OCI-LY3 (cell line): ENCODE results near the gene SULT1A2.
"Not testable (repeated sequence)": the region's sequence is repeated elsewhere in the genome, so short reads cannot be mapped to it uniquely, and the experiment has no call there.

Experiments
- H2AFZ ChIP-seq: fragments of 200-600, 300-600 bp; shearing (Covaris generic); 2 replicates; pipeline ENCODE4 v1.6.0; 2014; ENCODE audit warnings: antibody characterized with exemption, low read depth, low read length
- H3K27ac ChIP-seq: fragments of 200-600, 300-600 bp; sonication (generic); 2 replicates; pipeline ENCODE4 v1.5.1; 2014; ENCODE audit warnings: mild to moderate bottlenecking, low read length, moderate library complexity, mixed read lengths
- H3K27me3 ChIP-seq: fragments of 200-600, 300-600 bp; sonication (generic); 2 replicates; pipeline ENCODE4 v1.6.1; 2014; ENCODE audit warnings: low read depth, low read length, mixed read lengths
- H3K36me3 ChIP-seq: fragments of 200-600, 300-600 bp; sonication (generic); replicated peaks from 2 replicates; pipeline ENCODE3; 2014; ENCODE audit warnings: low read depth, low read length, mixed read lengths
- H3K4me1 ChIP-seq: fragments of 300-600, 200-600 bp; sonication (generic); 2 replicates; pipeline ENCODE4 v1.6.1; 2014; ENCODE audit warnings: low read length, mixed read lengths
- H3K4me2 ChIP-seq: fragments of 200-600, 300-600 bp; sonication (generic); 2 replicates; pipeline ENCODE4 v1.6.1; 2014; ENCODE audit warnings: low read length, mixed read lengths
- H3K4me3 ChIP-seq: fragments of 300-600, 200-600 bp; sonication (generic); 2 replicates; pipeline ENCODE4 v1.5.1; 2014; ENCODE audit warnings: antibody characterized with exemption, mild to moderate bottlenecking, low read length, moderate library complexity
- H3K79me2 ChIP-seq: fragments of 300-600, 200-600 bp; shearing (Covaris generic); 2 replicates; pipeline ENCODE4 v1.6.1; 2014; ENCODE audit warnings: mild to moderate bottlenecking, low read length, mixed read lengths
- H3K9ac ChIP-seq: fragments of 300-600, 200-600 bp; shearing (Covaris generic); 2 replicates; pipeline ENCODE4 v1.6.0; 2014; ENCODE audit warnings: mild to moderate bottlenecking, low read length, moderate library complexity
- H3K9me3 ChIP-seq: fragments of 200-600, 300-600 bp; shearing (Covaris generic); 2 replicates; pipeline ENCODE4 v1.6.1; 2014; ENCODE audit warnings: low read length, mixed read lengths; ENCODE audit not compliant: insufficient read depth
- H4K20me1 ChIP-seq: fragments of 200-600, 300-600 bp; sonication (generic); 2 replicates; pipeline ENCODE4 v1.6.1; 2016; ENCODE audit warnings: low read length, mixed read lengths; ENCODE audit not compliant: insufficient read depth
- CTCF ChIP-seq: fragments of 200-600, 300-600 bp; sonication (generic); IDR thresholded peaks from 2 replicates; pipeline ENCODE4 v1.5.1; 2014; ENCODE audit warnings: antibody characterized with exemption, low read length, low read depth
- EZH2phosphoT487 ChIP-seq: fragments of 200-600 bp; shearing (Covaris generic); IDR thresholded peaks from 2 replicates; pipeline ENCODE4 v1.6.1; 2018; ENCODE audit warnings: antibody characterized with exemption, mixed run types, low read depth

SULT1A2 gene

GRCh38 chr16:28549301-28549899 is 47.5 kb downstream of the SULT1A2 start:
- Histone ChIP-seq H3K4me2 (peak overlapping the region; percentile 69), H3K27ac (no peak overlapping the region), H2AFZ (peak overlapping the region; percentile 75; the same call in 1 of the 2 replicates), H4K20me1 (no peaks in the 10 kb centered on the region), H3K36me3 (no peaks in the 10 kb centered on the region), H3K9me3 (no peaks in the 10 kb centered on the region), H3K4me3 (peak overlapping the region; percentile 60), H3K27me3 (no peaks in the 10 kb centered on the region), H3K79me2 (peaks cover under 1% of the 10 kb centered on the region), H3K9ac (peak overlapping the region; percentile 32; the same call in 1 of the 2 replicates), H3K4me1 (peaks cover 20% of the 10 kb centered on the region; the same call in 1 of the 2 replicates)
- peak; percentile 88 for TF ChIP-seq CTCF
- no peak for TF ChIP-seq EZH2phosphoT487

GRCh38 chr16:28548306-28548802 is 48.5 kb downstream of the SULT1A2 start:
- Histone ChIP-seq H3K27ac (no peak overlapping the region), H3K27me3 (no peaks in the 10 kb centered on the region), H3K4me2 (no peak overlapping the region), H3K79me2 (no peaks in the 10 kb centered on the region), H4K20me1 (no peaks in the 10 kb centered on the region), H3K4me3 (no peak overlapping the region), H3K36me3 (no peaks in the 10 kb centered on the region), H3K9ac (no peak overlapping the region), H3K9me3 (no peaks in the 10 kb centered on the region), H2AFZ (peak overlapping the region; percentile 69), H3K4me1 (peaks cover 29% of the 10 kb centered on the region)
- TF ChIP-seq CTCF: no peak
- TF ChIP-seq EZH2phosphoT487: no peak

- H3K4me2 ChIP-seq: no peak overlapping the region
- H3K27ac ChIP-seq: no peak overlapping the region
- H4K20me1 ChIP-seq: no peaks in the 10 kb centered on the region
These were observed 50.2 kb downstream of the SULT1A2 start for GRCh38 chr16:28546626-28547025.

GRCh38 chr16:28545964-28546363 is 50.9 kb downstream of the SULT1A2 start:
- H3K27me3 ChIP-seq, H3K79me2 ChIP-seq, H4K20me1 ChIP-seq, H3K4me2 ChIP-seq, H3K9me3 ChIP-seq, H3K27ac ChIP-seq, H3K36me3 ChIP-seq, H2AFZ ChIP-seq, H3K4me3 ChIP-seq, H3K9ac ChIP-seq: not testable (repeated sequence)
- peaks cover 45% of the 10 kb centered on the region for H3K4me1 ChIP-seq

More at GRCh38 chr16:28546626-28547025, 50.2 kb downstream of the SULT1A2 start:
- Histone ChIP-seq H3K4me3 (no peak overlapping the region), H3K36me3 (no peaks in the 10 kb centered on the region), H3K27me3 (no peaks in the 10 kb centered on the region), H3K9me3 (no peaks in the 10 kb centered on the region), H3K79me2 (no peaks in the 10 kb centered on the region), H3K9ac (no peak overlapping the region), H3K4me1 (peaks cover 39% of the 10 kb centered on the region), H2AFZ (no peak overlapping the region)
- TF ChIP-seq EZH2phosphoT487 (no peak), CTCF (no peak)
